ENCODE measurements around the gene SCEL. TPM values are rescaled to one million over a fixed set of nuclear protein-coding genes. Genes with fewer than 3 reads are reported as not detected.

The SCEL gene
- total and polyA plus RNA-seq, 2 of the 4 experiments (the other 2 are of a cell fraction), result not detected

- TF ChIP-seq BHLHE40 (IDR thresholded peaks at IDR 0.05; ENCODE audit: low read depth, low read length) (no peak), USF2 (IDR thresholded peaks at IDR 0.05; ENCODE audit: low read depth, low read length) (no peak), CTCF (conservative IDR thresholded peaks at IDR 0.05; ENCODE audit: low read depth, low read length) (peak; percentile 36), MXI1 (IDR thresholded peaks at IDR 0.05; ENCODE audit: borderline replicate concordance, low read depth, low read length) (no peak), POLR2A (IDR thresholded peaks at IDR 0.05; ENCODE audit: low read depth, low read length) (no peak), RAD21 (IDR thresholded peaks at IDR 0.05; ENCODE audit: low read length) (peak; percentile 50), NFE2L2 (IDR thresholded peaks at IDR 0.05; ENCODE audit: low read depth, low read length) (no peak), SMC3 (IDR thresholded peaks at IDR 0.05; ENCODE audit: low read depth, low read length) (no peak), ELK1 (IDR thresholded peaks at IDR 0.05; ENCODE audit: borderline replicate concordance, low read depth, low read length) (no peak), RFX5 (IDR thresholded peaks at IDR 0.05; ENCODE audit: low read depth, low read length) (no peak), FOS (IDR thresholded peaks at IDR 0.05; ENCODE audit: low read depth, low read length) (no peak)
Measured at GRCh38 chr13:77565635-77566034, 30.1 kb downstream of the SCEL start.

More at GRCh38 chr13:77565635-77566034, 30.1 kb downstream of the SCEL start:
- intact Hi-C loops (cut with micrococcal nuclease) (no loop called here), dilution Hi-C loops (cut with HindIII; ENCODE audit: low sequenced_read_pairs, unreplicated experiment) (no loop called here), in situ Hi-C loops (cut with MboI; ENCODE audit: low sequenced_read_pairs) (no loop called here)
- no peak overlapping the region for H2AK5ac ChIP-seq (ENCODE audit: low read depth, low read length)
- H3K18ac ChIP-seq (ENCODE audit: low read depth, low read length), result no peak overlapping the region
- H4K20me1 ChIP-seq (ENCODE audit: insufficient read depth, low read length), result no peaks in the 10 kb centered on the region
- ChIA-PET POLR2A (ENCODE audit: unreplicated experiment) (no interaction called here), CTCF (interaction anchor here (1.0 kb wide), 1 partner anchor 27 kb away, joined by 3 read pairs; no protein-coding TSS in a partner anchor)
- H3K23ac ChIP-seq (ENCODE audit: low read depth, low read length), result no peak overlapping the region
- no peak overlapping the region for H3K27ac ChIP-seq (ENCODE audit: insufficient read depth, low read length)
- H2BK20ac ChIP-seq (ENCODE audit: low read depth, low read length), result no peak overlapping the region
- no peaks in the 10 kb centered on the region for H3K36me3 ChIP-seq (ENCODE audit: control insufficient read depth, insufficient read depth, low read length)
- no peak overlapping the region for H2AK9ac ChIP-seq (replicated peaks; ENCODE audit: low read depth, low read length, poor library complexity)
- H2BK15ac ChIP-seq (ENCODE audit: low read depth, low read length), result no peak overlapping the region
- no peak overlapping the region for H3K4me3 ChIP-seq (ENCODE audit: insufficient read depth, low read depth, low read length)
- H3K9ac ChIP-seq (ENCODE audit: low read depth, low read length), result no peak overlapping the region
- no peak overlapping the region for H4K91ac ChIP-seq (ENCODE audit: insufficient read depth, low read depth, low read length)
- H3K9me3 ChIP-seq (ENCODE audit: control insufficient read depth, insufficient read depth, low read length), result no peaks in the 10 kb centered on the region
- BruUV-seq (replicated peaks), result no TSS peak
- H4K5ac ChIP-seq (ENCODE audit: low read depth, low read length), result no peak overlapping the region
- no peaks in the 10 kb centered on the region for H3K79me1 ChIP-seq (ENCODE audit: low read depth in 1 of 2, low read length in 2 of 2)
- H3K14ac ChIP-seq (replicated peaks; ENCODE audit: low read depth, low read length), result no peak overlapping the region
- H3K4ac ChIP-seq (ENCODE audit: low read depth, low read length), result no peak overlapping the region
- ATAC-seq (ENCODE audit: low read depth) (no peak), DNase-seq (peak; percentile 9)
- H2BK5ac ChIP-seq (ENCODE audit: low read depth, low read length, poor library complexity, severe bottlenecking), result no peak overlapping the region
- no CpG with 5 or more reads among the region's 2 CpGs for WGBS, 2 experiments (ENCODE audit: extremely low coverage in 2 of 2, insufficient read length in 1 of 2)
- no peak overlapping the region for H4K8ac ChIP-seq (ENCODE audit: low read depth in 2 of 2, low read length in 2 of 2)
- H3K27me3 ChIP-seq (ENCODE audit: control insufficient read depth, insufficient read depth, low read length), result no peaks in the 10 kb centered on the region
- H3K56ac ChIP-seq (ENCODE audit: extremely low read depth, insufficient read depth, low read length), result no peak overlapping the region
- H3K9me1 ChIP-seq (ENCODE audit: insufficient read depth, low read length), result no peaks in the 10 kb centered on the region
- H3K4me1 ChIP-seq (ENCODE audit: control insufficient read depth, insufficient read depth, low read length), result no peaks in the 10 kb centered on the region
- no peak overlapping the region for H2BK120ac ChIP-seq (ENCODE audit: low read depth, low read length)
- H2AFZ ChIP-seq (replicated peaks; ENCODE audit: low read length, poor library complexity), result no peak overlapping the region
- no peak overlapping the region for H3K4me2 ChIP-seq (ENCODE audit: low read depth, low read length)

All from IMR-90 (cell line).